Measurements from ENCODE around the gene GABRB3.

Gene GABRB3

DNA sequence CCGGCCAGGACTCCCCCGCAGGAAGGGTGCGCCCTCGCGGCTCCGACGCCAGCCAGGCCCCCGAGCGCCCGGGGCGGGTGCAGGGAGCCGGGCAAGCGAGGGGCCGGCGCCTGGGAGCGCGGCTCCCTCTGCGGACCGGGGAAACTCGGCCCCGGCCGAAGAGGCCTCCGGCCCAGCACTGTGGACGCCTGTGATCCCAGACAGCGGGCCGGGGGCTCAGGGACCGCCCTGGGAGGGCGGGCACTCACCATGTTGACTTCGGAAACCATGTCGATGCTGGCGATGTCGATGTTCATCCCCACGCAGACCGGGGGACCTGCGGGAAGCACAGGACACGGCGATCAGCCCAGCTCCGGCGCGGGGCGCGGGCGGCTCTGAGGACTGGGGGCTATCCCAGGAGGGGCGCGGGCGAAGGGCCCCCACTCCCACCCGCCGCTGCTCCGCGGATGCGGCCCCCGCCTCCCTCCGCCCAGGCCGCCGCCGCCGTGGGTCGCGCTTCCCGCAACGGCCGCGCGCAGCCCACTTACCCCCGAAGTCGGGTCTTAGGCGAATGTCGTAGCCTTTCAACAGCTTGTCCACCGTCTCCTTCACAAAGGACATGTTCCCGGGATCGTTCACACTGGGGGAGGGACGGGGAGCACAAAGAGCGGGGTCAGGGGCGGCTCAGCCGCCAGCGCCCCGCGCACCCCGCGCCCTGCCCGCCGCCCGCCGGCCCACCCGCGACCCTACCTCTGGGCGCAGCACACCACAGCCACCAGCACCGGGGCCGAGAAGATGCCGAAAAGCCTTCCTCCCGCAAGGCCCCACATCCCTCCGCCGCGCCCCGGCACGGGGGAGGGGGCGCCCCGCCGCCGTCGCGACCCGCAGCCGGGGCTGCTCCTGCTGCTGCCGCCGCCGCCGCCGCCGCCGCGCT is at the start of gene GABRB3:
GABRB3 (minus strand) TSS at position 913 of the 913 bp plus-strand sequence.
- no peak for DNase-seq (ENCODE audit: low read depth in 1 of 2, low spot score in 1 of 2)
- in situ Hi-C loops (cut with HindIII; ENCODE audit: low pct_unique_long_range_greater_than_20kb, low sequenced_read_pairs), result no loop called here

DNA sequence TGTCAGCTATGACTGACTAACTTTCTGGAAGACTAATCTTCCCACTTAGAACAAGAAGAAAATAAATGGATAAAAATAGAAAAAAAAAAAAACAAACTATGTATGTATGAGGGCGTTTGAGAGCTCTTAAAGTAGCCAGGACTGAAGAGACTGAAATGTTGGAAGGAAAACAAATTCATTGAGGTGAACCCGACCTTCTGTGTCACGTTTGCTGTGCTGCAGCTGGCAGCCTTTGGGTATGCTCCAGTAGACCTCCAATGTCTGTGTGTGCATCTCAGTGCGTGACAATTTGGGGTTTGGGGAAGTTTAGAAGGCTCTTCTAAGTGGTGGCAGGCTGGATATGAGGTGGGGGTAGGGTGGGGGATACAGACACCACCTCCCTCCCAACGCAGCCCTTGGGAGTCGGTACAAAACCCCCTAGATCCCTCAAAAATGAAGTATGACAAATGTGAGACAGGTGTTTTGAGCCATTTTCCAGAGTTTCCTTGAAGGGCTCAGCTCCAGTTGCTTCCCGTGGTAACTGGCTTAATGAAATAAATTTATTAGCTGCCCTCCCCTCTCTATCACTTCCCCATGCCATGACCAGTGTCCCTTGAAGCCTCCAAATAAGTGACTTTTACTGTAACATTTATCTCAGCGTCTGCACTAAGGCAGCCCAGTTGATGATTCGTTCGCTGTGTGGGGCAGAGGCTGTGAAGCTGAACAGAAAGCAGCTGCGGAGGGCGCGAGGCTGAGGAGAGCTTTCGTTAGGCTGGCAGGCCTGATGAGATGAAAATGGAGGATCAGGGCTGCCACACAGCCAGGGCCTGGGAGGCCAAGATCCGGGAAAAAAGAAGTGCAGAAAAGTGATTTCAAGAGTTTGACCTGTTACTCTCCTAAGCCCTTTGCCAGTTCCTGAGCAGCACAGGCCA is 34.9 kb upstream of the GABRB3 start:
- no peak for TF ChIP-seq JUND (IDR thresholded peaks at IDR 0.05; ENCODE audit: low read depth)
- in situ Hi-C loops (cut with HindIII; ENCODE audit: low pct_unique_long_range_greater_than_20kb, low sequenced_read_pairs), result no loop called here
- no peak for DNase-seq (ENCODE audit: low read depth in 1 of 2, low spot score in 1 of 2)

More for the DNA sequence above, at the start of gene GABRB3:
- no peak for TF ChIP-seq JUND (IDR thresholded peaks at IDR 0.05; ENCODE audit: low read depth)

DNA sequence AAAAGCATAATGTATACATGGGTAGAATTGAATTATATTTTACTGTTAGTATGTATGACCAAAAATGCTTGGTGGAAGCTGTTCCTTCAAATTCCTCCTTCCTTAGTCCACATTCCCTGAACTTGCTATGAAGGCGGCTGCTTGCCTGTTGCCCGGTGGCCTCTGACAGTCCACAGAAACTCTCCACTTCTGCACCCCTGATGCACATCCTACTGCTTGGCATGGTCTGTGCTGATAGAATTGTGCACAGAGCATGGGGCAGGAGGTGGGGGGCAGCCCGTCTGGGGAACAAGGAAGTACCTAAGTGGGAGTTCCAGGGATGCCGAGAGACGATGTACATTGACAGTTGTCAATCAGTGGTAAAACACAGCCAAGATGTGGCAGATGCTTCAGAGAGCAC is 33.7 kb upstream of the GABRB3 start:
- no peak for TF ChIP-seq JUND (IDR thresholded peaks at IDR 0.05; ENCODE audit: low read depth)
- DNase-seq (ENCODE audit: low read depth in 1 of 2, low spot score in 1 of 2), result no peak
- in situ Hi-C loops (cut with HindIII; ENCODE audit: low pct_unique_long_range_greater_than_20kb, low sequenced_read_pairs), result no loop called here

DNA sequence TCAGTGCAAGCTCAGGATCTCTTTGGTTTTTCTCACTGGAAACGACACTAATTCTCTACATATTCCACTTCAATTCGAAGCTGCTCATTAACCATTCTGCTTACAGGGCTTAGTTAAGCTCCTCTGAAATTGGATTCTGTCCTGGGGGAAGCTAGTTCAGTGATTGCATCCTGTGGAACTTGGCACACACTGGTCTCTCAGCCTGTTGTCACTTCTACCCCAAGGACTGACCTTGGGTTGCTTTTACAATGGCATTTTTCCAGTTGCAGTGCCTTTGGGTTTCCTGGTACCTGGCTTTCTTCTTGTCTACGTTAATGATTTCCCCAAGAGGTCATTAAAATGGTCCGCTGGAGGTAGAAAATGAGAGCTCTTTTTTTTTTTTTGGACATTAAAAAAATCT is 33.3 kb upstream of the GABRB3 start:
- in situ Hi-C loops (cut with HindIII; ENCODE audit: low pct_unique_long_range_greater_than_20kb, low sequenced_read_pairs), result no loop called here
- DNase-seq (ENCODE audit: low read depth in 1 of 2, low spot score in 1 of 2), result no peak

DNA sequence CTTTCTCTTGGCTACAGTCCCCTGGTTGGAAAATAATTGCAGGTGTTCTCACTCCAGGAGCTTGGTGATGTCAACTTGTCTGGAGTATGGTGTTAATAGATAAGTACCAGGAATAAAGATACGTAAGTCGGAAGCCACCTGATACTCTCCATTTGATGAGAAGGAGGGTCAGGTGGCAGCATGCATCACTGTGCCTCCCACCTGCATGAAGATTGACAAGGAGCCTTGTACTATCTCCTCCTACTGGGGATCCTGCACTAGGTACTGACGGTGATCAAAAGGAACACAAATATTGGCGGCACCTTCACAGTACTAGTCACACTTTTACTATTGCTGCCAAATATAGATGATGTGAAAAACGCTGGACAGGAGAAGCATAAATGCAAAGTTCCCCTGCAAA is 32.6 kb upstream of the GABRB3 start:
- DNase-seq (ENCODE audit: low read depth in 1 of 2, low spot score in 1 of 2), result no peak
- in situ Hi-C loops (cut with HindIII; ENCODE audit: low pct_unique_long_range_greater_than_20kb, low sequenced_read_pairs), result no loop called here
- TF ChIP-seq JUND (IDR thresholded peaks at IDR 0.05; ENCODE audit: low read depth), result no peak

More for the DNA sequence above, 33.3 kb upstream of the GABRB3 start:
- TF ChIP-seq JUND (IDR thresholded peaks at IDR 0.05; ENCODE audit: low read depth), result no peak

DNA sequence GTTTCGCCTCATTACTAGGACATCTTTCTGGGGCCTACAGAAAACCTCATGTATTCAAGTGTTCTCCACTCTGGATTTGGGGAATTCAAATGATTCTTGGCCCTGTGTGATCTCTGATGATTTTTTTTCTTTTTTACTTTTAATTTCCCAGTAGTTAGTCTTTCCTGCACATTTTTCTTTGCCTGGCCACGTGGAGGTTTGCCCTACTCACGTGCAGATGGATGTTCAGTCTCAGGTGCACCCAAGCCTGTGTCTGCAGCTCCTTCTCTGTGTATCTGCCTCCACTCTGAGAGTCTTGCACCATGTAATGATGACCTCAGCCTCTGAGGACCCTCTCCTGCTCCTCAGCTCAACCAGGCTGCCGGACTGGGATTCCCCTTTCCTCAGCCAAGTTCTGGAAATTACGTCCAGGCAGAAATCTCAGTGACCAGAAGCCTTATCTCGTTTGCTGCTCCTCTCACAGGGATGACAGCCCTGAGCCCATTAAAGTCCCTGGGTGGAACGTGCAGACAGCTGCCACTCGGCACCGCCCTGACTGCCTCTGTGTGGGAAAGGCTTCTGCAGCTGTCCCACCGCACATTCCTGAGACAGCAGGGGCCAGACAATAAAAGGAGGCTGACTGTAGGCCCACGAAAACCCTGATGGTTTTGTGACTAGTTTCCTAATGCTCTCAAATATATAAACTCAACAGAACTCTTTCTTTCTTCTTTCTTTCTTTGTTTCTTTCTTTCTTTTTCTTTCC is 31.4 kb upstream of the GABRB3 start:
- no peak for DNase-seq (ENCODE audit: low read depth in 1 of 2, low spot score in 1 of 2)
- in situ Hi-C loops (cut with HindIII; ENCODE audit: low pct_unique_long_range_greater_than_20kb, low sequenced_read_pairs), result no loop called here
- no peak for TF ChIP-seq JUND (IDR thresholded peaks at IDR 0.05; ENCODE audit: low read depth)

DNA sequence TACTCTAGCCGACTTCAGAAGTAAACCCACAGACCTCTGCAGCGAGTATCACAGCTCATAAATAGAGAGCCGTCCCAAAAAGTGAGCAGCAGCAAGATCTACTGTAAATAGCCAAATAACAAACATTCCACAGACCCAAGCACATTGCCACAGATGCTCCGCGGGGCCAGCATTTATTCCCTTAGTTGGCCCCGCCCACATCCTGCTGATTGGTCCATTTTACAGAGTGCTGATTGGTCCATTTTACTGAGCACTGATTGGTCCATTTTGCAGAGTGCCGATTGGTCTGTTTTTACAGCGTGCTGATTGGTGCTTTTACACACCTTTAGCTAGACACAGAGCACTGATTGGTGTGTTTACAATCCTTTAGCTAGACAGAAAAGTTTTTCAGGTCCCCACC is 17.3 kb upstream of the GABRB3 start:
- in situ Hi-C loops (cut with HindIII; ENCODE audit: low pct_unique_long_range_greater_than_20kb, low sequenced_read_pairs), result no loop called here
- TF ChIP-seq JUND (IDR thresholded peaks at IDR 0.05; ENCODE audit: low read depth), result no peak
- peak in 1 of 2 experiments; percentile 15 for DNase-seq (ENCODE audit: low read depth in 1 of 2, low spot score in 1 of 2)

DNA sequence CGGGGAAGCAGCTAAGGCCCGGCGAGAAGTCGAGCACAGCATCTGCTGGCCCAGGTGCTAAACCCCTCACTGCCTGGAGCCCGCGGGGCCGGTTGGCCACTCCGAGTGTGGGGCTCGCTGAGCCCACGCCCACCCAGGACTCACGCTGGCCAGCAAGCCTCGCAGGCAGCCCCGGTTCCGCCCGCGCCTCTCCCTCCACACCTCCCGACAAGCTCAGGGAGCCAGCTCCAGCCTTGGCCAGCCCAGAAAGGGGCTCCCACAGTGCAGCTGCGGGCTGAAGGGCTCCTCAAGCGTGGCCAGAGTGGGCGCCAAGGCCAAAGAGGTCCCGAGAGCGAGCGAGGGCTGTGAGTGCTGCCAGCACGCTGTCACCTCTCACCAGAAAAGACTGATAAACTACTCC is 8.9 kb upstream of the GABRB3 start:
- in situ Hi-C loops (cut with HindIII; ENCODE audit: low pct_unique_long_range_greater_than_20kb, low sequenced_read_pairs), result no loop called here
- TF ChIP-seq JUND (IDR thresholded peaks at IDR 0.05; ENCODE audit: low read depth), result no peak
- no peak for DNase-seq (ENCODE audit: low read depth in 1 of 2, low spot score in 1 of 2)

DNA sequence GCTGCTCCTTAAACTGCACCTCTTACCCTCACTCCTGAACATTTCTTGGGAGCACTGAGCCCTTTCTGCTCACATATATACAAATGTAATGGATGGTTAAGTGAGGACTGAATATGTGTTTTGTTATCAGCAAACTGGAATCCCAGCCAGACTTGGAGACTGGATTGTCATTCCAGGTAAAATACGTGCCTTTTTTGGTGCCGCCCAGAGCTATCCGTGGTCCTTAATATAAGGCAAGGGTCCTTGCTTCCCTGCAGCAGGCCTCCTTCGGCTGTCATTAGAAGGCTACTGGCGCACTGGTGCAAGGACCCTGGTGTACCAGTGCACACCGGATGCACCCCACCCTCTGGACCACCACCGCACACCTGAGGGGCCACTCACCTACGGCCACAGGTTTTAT is 1.1 kb upstream of the GABRB3 start:
- no peak for TF ChIP-seq JUND (IDR thresholded peaks at IDR 0.05; ENCODE audit: low read depth)
- in situ Hi-C loops (cut with HindIII; ENCODE audit: low pct_unique_long_range_greater_than_20kb, low sequenced_read_pairs), result no loop called here
- no peak for DNase-seq (ENCODE audit: low read depth in 1 of 2, low spot score in 1 of 2)

DNA sequence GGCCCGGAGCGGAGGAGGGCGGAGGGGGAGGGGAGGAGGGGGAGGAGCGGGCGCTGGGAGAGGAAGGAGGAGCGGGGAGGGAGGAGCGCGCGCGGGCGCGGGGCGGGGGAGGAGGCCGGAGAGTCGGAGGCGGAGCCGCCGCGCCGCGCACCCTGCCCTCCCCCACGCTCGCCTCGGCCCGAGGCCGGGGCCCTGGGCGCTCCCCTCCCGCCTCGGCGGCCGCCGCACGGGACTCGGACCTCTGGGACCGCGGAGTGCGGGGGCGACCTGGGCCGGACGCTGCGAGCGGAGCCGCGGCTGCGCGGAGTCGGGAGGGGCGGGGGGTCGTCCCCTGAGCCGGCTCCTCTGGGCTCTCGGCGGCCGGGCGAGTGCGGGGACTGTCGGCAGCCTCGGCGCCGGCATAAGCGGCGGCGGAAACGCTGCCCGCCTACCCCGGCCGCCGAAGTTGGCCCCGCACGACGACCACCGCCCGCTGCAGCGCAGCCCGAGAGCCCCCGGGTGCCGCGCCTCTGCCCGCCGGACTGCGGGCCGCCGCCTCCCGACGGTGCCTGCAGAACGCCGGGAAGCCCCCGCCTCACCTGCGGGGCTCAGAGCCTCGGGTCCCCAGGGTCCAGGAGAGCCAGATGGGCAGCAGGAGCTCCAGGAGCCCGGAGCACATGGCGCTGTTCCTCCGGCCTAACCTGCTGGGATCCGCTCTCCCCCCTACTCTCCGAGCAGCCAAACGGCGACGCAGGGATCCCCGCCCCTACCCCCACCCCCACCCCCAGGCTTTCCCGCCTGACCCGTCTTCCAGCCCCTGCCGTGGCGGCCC is 406 bp upstream of the GABRB3 start:
- no peak for TF ChIP-seq JUND (IDR thresholded peaks at IDR 0.05; ENCODE audit: low read depth)
- no peak for DNase-seq (ENCODE audit: low read depth in 1 of 2, low spot score in 1 of 2)
- in situ Hi-C loops (cut with HindIII; ENCODE audit: low pct_unique_long_range_greater_than_20kb, low sequenced_read_pairs), result no loop called here

DNA sequence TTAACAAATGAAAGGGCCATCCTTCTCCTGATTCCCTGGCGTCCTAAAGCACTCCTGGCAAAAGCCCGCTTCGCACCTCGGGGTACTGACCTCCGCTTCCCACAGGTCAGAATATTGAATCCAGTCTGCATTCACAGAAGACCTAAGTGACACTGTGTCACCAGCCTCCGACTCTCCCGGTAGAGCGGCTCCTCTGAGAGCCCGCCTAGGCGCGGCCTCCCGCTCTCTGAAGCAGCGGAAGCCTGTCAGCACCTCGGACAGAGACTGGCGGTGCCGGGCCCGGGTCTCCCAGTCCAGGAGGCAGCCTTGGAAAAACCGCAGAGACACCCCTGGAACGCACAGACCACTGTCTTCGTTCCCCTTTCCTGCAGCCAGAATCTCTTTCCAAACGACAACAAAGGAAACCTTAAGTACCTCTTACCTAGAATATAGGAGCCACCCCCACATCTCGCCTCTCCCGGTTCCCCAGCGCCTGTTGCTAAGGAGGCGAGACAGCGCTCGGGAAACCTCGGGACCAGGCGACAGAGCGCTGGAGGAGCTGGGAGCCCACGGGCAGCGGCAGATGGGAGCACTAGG is 1.2 kb downstream of the GABRB3 start:
- DNase-seq (ENCODE audit: low read depth in 1 of 2, low spot score in 1 of 2), result peak; percentile 24 to 52
- no peak for TF ChIP-seq JUND (IDR thresholded peaks at IDR 0.05; ENCODE audit: low read depth)
- in situ Hi-C loops (cut with HindIII; ENCODE audit: low pct_unique_long_range_greater_than_20kb, low sequenced_read_pairs), result no loop called here

Measured in T47D (cell line).